HG03354 (cell line): ENCODE data around the gene CYP26A1.

Experiments used
- ATAC-seq: cut with Tn5 transposase; IDR thresholded peaks from one replicate; pipeline ENCODE4 v1.9.1; 2021; ENCODE audit warnings: mild to moderate bottlenecking; ENCODE audit not compliant: unreplicated experiment, poor library complexity, severe bottlenecking

Gene CYP26A1

GRCh38 chr10:93073539-93074146 is at the start of gene CYP26A1:
CYP26A1 (plus strand) TSS chr10:93073893; CDS start chr10:93073935, 42 bp downstream.
- ATAC-seq = no peak

- no peak for ATAC-seq
Observed at GRCh38 chr10:93026072-93026471, 47.6 kb upstream of the CYP26A1 start.

GRCh38 chr10:93027508-93027907 is 46.2 kb upstream of the CYP26A1 start:
- no peak for ATAC-seq

- ATAC-seq = no peak
Observed at GRCh38 chr10:93028883-93029282, 44.8 kb upstream of the CYP26A1 start.

GRCh38 chr10:93030409-93030808 is 43.3 kb upstream of the CYP26A1 start:
- ATAC-seq = no peak

- no peak for ATAC-seq
Observed at GRCh38 chr10:93032105-93032808, 41.4 kb upstream of the CYP26A1 start.

GRCh38 chr10:93032809-93033137 is 40.9 kb upstream of the CYP26A1 start:
- ATAC-seq = no peak

- ATAC-seq = no peak
Observed at GRCh38 chr10:93034426-93034825, 39.3 kb upstream of the CYP26A1 start.

- ATAC-seq = no peak
Observed at GRCh38 chr10:93039110-93039509, 34.6 kb upstream of the CYP26A1 start.

- no peak for ATAC-seq
Observed at GRCh38 chr10:93039721-93040120, 34.0 kb upstream of the CYP26A1 start.

GRCh38 chr10:93054486-93054885 is 19.2 kb upstream of the CYP26A1 start:
- no peak for ATAC-seq

GRCh38 chr10:93058139-93058538 is 15.6 kb upstream of the CYP26A1 start:
- ATAC-seq = no peak

GRCh38 chr10:93059975-93060886 is 13.5 kb upstream of the CYP26A1 start, which contains the start of gene CYP26C1:
CYP26C1 (plus strand) TSS chr10:93060798; CDS start chr10:93061264, 466 bp downstream.
- ATAC-seq = no peak

GRCh38 chr10:93060887-93061593 is 12.7 kb upstream of the CYP26A1 start:
- no peak for ATAC-seq

GRCh38 chr10:93061594-93062513 is 11.8 kb upstream of the CYP26A1 start:
- ATAC-seq = no peak

- peak; percentile 65 for ATAC-seq
Observed at GRCh38 chr10:93062514-93063143, 11.1 kb upstream of the CYP26A1 start.

GRCh38 chr10:93063144-93063976 is 10.3 kb upstream of the CYP26A1 start:
- no peak for ATAC-seq
